Panc1 (cell line): ENCODE measurements around the gene VAV3. TPM values are rescaled to one million over a fixed set of nuclear protein-coding genes. Genes with fewer than 3 reads are reported as not detected.

Experiments used
- ATAC-seq: fragments of 200-7000 bp; cut with Tn5 transposase; 2 replicates; pipeline ENCODE4 v1.9.1; 2020; ENCODE audit warnings: mild to moderate bottlenecking, moderate library complexity
- BruUV-seq: library from RNA; stranded (reverse); fragments of 400-500 nt; replicated peaks from 2 replicates; lab custom pipeline; 2021; lab: Mats Ljungman, UMichigan
- CTCF ChIA-PET: fragments of 300-600 bp; sonication (Branson Sonifier 250); formaldehyde crosslinking; loops from one replicate; lab custom pipeline; 2022; ENCODE audit warnings: antibody characterized with exemption; lab: Charles Lee
- POLR2A ChIA-PET: fragments of 300-600 bp; sonication (Branson Sonifier 250); formaldehyde crosslinking; loops from one replicate; lab custom pipeline; 2022; ENCODE audit warnings: antibody characterized with exemption; lab: Charles Lee
- DNase-seq: peaks from one replicate; pipeline ENCODE4 v3.0.0-alpha.2; 2010; ENCODE audit warnings: low read depth, low spot score
- H3K27ac ChIP-seq: 2 replicates; pipeline ENCODE4 v1.5.1; 2011; ENCODE audit warnings: mild to moderate bottlenecking, low read length, inconsistent platforms
- H3K27me3 ChIP-seq: fragments of 200-500 bp; sonication (Bioruptor generic); 2 replicates; pipeline ENCODE4 v1.6.0; 2014; ENCODE audit warnings: low read length, inconsistent platforms; ENCODE audit not compliant: control insufficient read depth, insufficient read depth
- H3K36me3 ChIP-seq: fragments of 200-500 bp; sonication (Bioruptor generic); 2 replicates; pipeline ENCODE4 v1.5.1; 2014; ENCODE audit warnings: inconsistent platforms, mild to moderate bottlenecking, low read length, moderate library complexity; ENCODE audit not compliant: control insufficient read depth, insufficient read depth
- H3K4me1 ChIP-seq: 2 replicates; pipeline ENCODE4 v1.5.1; 2011; ENCODE audit warnings: inconsistent platforms, mild to moderate bottlenecking, low read length, moderate library complexity; ENCODE audit not compliant: control insufficient read depth, insufficient read depth
- H3K4me3 ChIP-seq, 2 experiments: 2 replicates each; pipeline ENCODE4 v1.5.1; 2011 to 2012; ENCODE audit warnings: low read depth in 2 of 2, low read length in 2 of 2, mild to moderate bottlenecking in 2 of 2, inconsistent platforms in 1 of 2, moderate library complexity in 1 of 2
- H3K9me3 ChIP-seq: fragments of 200-500 bp; sonication (Bioruptor generic); 2 replicates; pipeline ENCODE4 v1.5.1; 2014; ENCODE audit warnings: low read depth, mild to moderate bottlenecking, inconsistent platforms, low read length, moderate library complexity; ENCODE audit not compliant: control insufficient read depth, insufficient read depth
- POLR2AphosphoS5 ChIP-seq: IDR thresholded peaks from 2 replicates; pipeline ENCODE4 v1.6.1; 2012; ENCODE audit warnings: mild to moderate bottlenecking, low read depth, low read length, moderate library complexity
- SIN3A ChIP-seq: IDR thresholded peaks from 2 replicates; pipeline ENCODE4 v1.6.1; 2012; ENCODE audit warnings: low read depth, mild to moderate bottlenecking, low read length, moderate library complexity, borderline replicate concordance; ENCODE audit not compliant: insufficient read depth
- TCF7L2 ChIP-seq: IDR thresholded peaks from 2 replicates; pipeline ENCODE4 v1.6.1; 2011; ENCODE audit warnings: mild to moderate bottlenecking, low read depth, low read length, inconsistent platforms
- in situ Hi-C: cut with HindIII; loops from 2 replicates; pipeline ENCODE4 v1.10.0; 2016; ENCODE audit warnings: low sequenced_read_pairs, low pct_unique_long_range_greater_than_20kb
- intact Hi-C: fragments of 100-400 bp; cut with micrococcal nuclease; formaldehyde crosslinking; loops from one replicate; pipeline ENCODE4 v1.10.0; 2022; ENCODE audit not compliant: unreplicated experiment
- total RNA-seq: library from RNA; stranded (reverse); gene quantifications from one replicate; pipeline ENCODE4 v1.2.1, GENCODE V29; 2021; ENCODE audit not compliant: unreplicated experiment
- TF ChIP-seq, protein P1 (sequence below): fragments of 450-650 bp; IDR thresholded peaks from 2 replicates; pipeline ENCODE4 v1.5.1; 2017; ENCODE audit warnings: mild to moderate bottlenecking
- TF ChIP-seq, protein P2 (sequence below), 2 experiments: IDR thresholded peaks; 2 replicates each; pipeline ENCODE4 v1.6.1; 2011 to 2012; ENCODE audit warnings: low read depth in 2 of 2, control low read depth in 1 of 2, low read length in 1 of 2, mild to moderate bottlenecking in 1 of 2, moderate library complexity in 1 of 2; ENCODE audit not compliant: insufficient read depth in 1 of 2

Gene VAV3
- total RNA-seq, 1 experiment from 2014 or later: 0.23 TPM

DNA sequence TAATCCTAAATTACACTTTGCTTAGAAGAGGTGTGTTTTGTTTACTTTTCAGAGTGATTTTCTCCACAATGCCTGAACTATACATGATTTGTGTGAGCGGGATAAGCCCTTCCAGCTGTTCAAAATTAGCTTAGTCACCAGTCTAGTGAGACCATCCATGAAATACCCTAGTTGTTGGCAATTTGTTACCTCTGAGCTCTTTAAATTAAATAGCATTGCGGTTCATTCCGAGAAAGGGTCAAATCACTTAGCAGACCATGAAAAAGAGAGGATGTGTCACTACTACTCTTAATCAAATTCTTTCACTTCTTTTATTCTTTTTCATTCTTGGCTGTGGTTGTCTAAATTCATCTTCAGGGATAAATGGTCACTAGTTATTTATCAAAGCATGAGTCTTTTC is 11.9 kb upstream of the VAV3 start:
- H3K36me3 ChIP-seq: no peaks in the 10 kb centered on the region
- no peak for ATAC-seq
- no peak for DNase-seq
- H3K4me1 ChIP-seq: no peaks in the 10 kb centered on the region
- 0 out of 2 replicates have a peak, but pooled peaks cover 4% of the 10 kb centered on the region for H3K27me3 ChIP-seq
- no peak overlapping the region for H3K4me3 ChIP-seq
- no peak overlapping the region for H3K27ac ChIP-seq
- intact Hi-C loops: no loop called here
- in situ Hi-C loops: no loop called here
- POLR2A ChIA-PET: no interaction called here
- H3K9me3 ChIP-seq: no peaks in the 10 kb centered on the region
- TF ChIP-seq TCF7L2 (no peak), SIN3A (no peak), POLR2AphosphoS5 (no peak)
- TF ChIP-seq, protein P1, sequence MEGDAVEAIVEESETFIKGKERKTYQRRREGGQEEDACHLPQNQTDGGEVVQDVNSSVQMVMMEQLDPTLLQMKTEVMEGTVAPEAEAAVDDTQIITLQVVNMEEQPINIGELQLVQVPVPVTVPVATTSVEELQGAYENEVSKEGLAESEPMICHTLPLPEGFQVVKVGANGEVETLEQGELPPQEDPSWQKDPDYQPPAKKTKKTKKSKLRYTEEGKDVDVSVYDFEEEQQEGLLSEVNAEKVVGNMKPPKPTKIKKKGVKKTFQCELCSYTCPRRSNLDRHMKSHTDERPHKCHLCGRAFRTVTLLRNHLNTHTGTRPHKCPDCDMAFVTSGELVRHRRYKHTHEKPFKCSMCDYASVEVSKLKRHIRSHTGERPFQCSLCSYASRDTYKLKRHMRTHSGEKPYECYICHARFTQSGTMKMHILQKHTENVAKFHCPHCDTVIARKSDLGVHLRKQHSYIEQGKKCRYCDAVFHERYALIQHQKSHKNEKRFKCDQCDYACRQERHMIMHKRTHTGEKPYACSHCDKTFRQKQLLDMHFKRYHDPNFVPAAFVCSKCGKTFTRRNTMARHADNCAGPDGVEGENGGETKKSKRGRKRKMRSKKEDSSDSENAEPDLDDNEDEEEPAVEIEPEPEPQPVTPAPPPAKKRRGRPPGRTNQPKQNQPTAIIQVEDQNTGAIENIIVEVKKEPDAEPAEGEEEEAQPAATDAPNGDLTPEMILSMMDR: no peak
- TF ChIP-seq, protein P2, sequence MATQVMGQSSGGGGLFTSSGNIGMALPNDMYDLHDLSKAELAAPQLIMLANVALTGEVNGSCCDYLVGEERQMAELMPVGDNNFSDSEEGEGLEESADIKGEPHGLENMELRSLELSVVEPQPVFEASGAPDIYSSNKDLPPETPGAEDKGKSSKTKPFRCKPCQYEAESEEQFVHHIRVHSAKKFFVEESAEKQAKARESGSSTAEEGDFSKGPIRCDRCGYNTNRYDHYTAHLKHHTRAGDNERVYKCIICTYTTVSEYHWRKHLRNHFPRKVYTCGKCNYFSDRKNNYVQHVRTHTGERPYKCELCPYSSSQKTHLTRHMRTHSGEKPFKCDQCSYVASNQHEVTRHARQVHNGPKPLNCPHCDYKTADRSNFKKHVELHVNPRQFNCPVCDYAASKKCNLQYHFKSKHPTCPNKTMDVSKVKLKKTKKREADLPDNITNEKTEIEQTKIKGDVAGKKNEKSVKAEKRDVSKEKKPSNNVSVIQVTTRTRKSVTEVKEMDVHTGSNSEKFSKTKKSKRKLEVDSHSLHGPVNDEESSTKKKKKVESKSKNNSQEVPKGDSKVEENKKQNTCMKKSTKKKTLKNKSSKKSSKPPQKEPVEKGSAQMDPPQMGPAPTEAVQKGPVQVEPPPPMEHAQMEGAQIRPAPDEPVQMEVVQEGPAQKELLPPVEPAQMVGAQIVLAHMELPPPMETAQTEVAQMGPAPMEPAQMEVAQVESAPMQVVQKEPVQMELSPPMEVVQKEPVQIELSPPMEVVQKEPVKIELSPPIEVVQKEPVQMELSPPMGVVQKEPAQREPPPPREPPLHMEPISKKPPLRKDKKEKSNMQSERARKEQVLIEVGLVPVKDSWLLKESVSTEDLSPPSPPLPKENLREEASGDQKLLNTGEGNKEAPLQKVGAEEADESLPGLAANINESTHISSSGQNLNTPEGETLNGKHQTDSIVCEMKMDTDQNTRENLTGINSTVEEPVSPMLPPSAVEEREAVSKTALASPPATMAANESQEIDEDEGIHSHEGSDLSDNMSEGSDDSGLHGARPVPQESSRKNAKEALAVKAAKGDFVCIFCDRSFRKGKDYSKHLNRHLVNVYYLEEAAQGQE (IDR thresholded peaks at IDR 0.05; ENCODE audit: insufficient read depth in 1 of 2, low read depth in 2 of 2, low read length in 1 of 2): no peak
- BruUV-seq: no TSS peak
- CTCF ChIA-PET: no interaction called here

DNA sequence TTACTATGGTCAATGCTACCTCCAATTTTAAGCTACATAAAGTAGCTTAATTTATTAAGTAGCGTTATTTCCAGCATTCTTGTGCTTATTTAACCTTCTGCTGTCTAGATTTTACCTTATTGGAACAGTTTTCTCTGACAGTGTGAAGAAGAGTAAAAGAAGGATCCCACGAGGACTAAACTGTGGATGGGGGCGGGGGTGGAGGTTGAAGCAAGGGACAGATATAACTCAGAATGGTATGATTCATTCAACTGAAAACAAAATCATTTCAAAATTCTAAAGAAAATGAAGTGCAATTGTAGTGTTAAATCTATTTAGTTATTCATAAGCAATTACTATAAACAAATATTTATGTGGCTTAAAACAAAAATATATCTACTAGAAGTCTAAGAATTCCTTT is 11.5 kb upstream of the VAV3 start:
- intact Hi-C loops: no loop called here
- in situ Hi-C loops: no loop called here
- DNase-seq: no peak
- ATAC-seq: no peak
- Histone ChIP-seq H3K9me3 (no peaks in the 10 kb centered on the region), H3K27ac (no peak overlapping the region), H3K36me3 (no peaks in the 10 kb centered on the region), H3K4me1 (no peaks in the 10 kb centered on the region), H3K27me3 (0 out of 2 replicates have a peak, but pooled peaks cover 4% of the 10 kb centered on the region), H3K4me3 (no peak overlapping the region)
- TF ChIP-seq, protein P1: no peak
- TF ChIP-seq POLR2AphosphoS5 (no peak), SIN3A (no peak), TCF7L2 (no peak)
- TF ChIP-seq, protein P2 (IDR thresholded peaks at IDR 0.05; ENCODE audit: insufficient read depth in 1 of 2, low read depth in 2 of 2, low read length in 1 of 2): no peak
- POLR2A ChIA-PET: no interaction called here
- CTCF ChIA-PET: interaction anchor here (0.5 to 0.7 kb wide), 2 partner anchors 39 to 87 kb away, joined by 3 read pairs; no protein-coding TSS in a partner anchor
- no TSS peak for BruUV-seq
